22Rv1 (cell line): ENCODE measurements around the gene PPP2R5C.

Source experiments
- CTCF ChIP-seq: fragments of 450-650 bp; IDR thresholded peaks from 2 replicates; pipeline ENCODE4 v1.5.1; 2017; ENCODE audit warnings: mild to moderate bottlenecking
- ZFX ChIP-seq: fragments of 450-650 bp; IDR thresholded peaks from 2 replicates; pipeline ENCODE4 v1.6.1; 2017; ENCODE audit warnings: antibody characterized with exemption, borderline replicate concordance

GRCh38 chr14:101835566-101835965, 74.1 kb downstream of the PPP2R5C start:
- TF ChIP-seq CTCF (no peak), ZFX (no peak)
